B cell (primary cell): ENCODE results near the gene SNAP47.

Source experiments
- EZH2 ChIP-seq: IDR thresholded peaks from 2 replicates; pipeline ENCODE4 v1.6.1; 2012; ENCODE audit warnings: borderline replicate concordance, low read depth, mild to moderate bottlenecking, moderate library complexity, low read length; ENCODE audit not compliant: insufficient read depth, poor library complexity, severe bottlenecking
- TF ChIP-seq, protein P1 (sequence below): fragments of 200-600 bp; IDR thresholded peaks from one replicate; pipeline ENCODE4 v1.8.0; 2022; ENCODE audit warnings: antibody characterized with exemption, mild to moderate bottlenecking

DNA sequence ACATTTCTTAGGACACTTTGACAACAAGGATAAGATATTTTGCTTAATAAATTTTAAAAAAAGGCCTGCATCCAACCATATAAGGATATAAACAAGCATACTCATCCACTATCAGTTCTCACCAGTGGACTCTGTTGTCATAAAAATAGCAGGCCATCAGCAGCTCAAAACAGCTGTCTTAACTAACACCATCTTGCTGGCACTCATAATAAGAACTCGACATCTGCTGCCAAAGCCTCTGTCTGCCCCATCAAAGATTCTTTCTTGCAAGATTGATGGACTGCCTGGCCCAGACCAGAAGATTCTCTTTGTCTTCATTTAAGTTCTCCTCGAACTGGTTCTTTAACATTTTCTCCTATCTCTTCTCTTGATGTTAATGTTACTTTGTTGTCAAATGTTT, 10.2 kb upstream of the SNAP47 start:
- TF ChIP-seq, protein P1, sequence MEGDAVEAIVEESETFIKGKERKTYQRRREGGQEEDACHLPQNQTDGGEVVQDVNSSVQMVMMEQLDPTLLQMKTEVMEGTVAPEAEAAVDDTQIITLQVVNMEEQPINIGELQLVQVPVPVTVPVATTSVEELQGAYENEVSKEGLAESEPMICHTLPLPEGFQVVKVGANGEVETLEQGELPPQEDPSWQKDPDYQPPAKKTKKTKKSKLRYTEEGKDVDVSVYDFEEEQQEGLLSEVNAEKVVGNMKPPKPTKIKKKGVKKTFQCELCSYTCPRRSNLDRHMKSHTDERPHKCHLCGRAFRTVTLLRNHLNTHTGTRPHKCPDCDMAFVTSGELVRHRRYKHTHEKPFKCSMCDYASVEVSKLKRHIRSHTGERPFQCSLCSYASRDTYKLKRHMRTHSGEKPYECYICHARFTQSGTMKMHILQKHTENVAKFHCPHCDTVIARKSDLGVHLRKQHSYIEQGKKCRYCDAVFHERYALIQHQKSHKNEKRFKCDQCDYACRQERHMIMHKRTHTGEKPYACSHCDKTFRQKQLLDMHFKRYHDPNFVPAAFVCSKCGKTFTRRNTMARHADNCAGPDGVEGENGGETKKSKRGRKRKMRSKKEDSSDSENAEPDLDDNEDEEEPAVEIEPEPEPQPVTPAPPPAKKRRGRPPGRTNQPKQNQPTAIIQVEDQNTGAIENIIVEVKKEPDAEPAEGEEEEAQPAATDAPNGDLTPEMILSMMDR = no peak
- no peak for TF ChIP-seq EZH2
